Measurements from ENCODE around the gene MEGF6. TPM values are rescaled to one million over a fixed set of nuclear protein-coding genes. Genes with fewer than 3 reads are reported as not detected.

Gene MEGF6
- total RNA-seq, 2 donors from 2014 or later = 83.0 to 103 TPM

- peaks cover 36% of the 10 kb centered on the region for H3K36me3 Mint-ChIP-seq (ENCODE audit: low read depth)
- no peaks in the 10 kb centered on the region for H3K9me3 Mint-ChIP-seq
- no peak overlapping the region for H3K27ac Mint-ChIP-seq
- H3K27me3 Mint-ChIP-seq (ENCODE audit: insufficient read depth) = peaks cover 1% of the 10 kb centered on the region
- Histone ChIP-seq H3K9ac (ENCODE audit: extremely low read depth, low read length, poor library complexity, severe bottlenecking) (no peak overlapping the region), H3K27ac (ENCODE audit: low read depth, low read length) (no peak overlapping the region), H3K27me3 (ENCODE audit: control insufficient read depth, insufficient read depth, low read length, poor library complexity, severe bottlenecking) (no peaks in the 10 kb centered on the region), H3K36me3 (ENCODE audit: control insufficient read depth, insufficient read depth, low read length) (peaks cover 22% of the 10 kb centered on the region), H3K4me1 (ENCODE audit: control insufficient read depth, insufficient read depth, low read length) (peaks cover 13% of the 10 kb centered on the region), H3K4me3 (ENCODE audit: low read length) (no peak overlapping the region), H3K9me3 (ENCODE audit: control insufficient read depth, low read length) (no peaks in the 10 kb centered on the region)
- DNase-seq = no peak
- no peak for TF ChIP-seq CTCF (conservative IDR thresholded peaks at IDR 0.05)
- WGBS, 2 experiments (ENCODE audit: insufficient coverage in 1 of 2, insufficient read length in 1 of 2) = 87 to 97% methylated on average over 10 to 29 of the region's 29 CpGs
- H3K4me3 Mint-ChIP-seq = no peak overlapping the region
- H3K4me1 Mint-ChIP-seq = peaks cover 11% of the 10 kb centered on the region
These were observed 154.1 kb downstream of the MEGF6 start for GRCh38 chr1:3456964-3457909.

DNA sequence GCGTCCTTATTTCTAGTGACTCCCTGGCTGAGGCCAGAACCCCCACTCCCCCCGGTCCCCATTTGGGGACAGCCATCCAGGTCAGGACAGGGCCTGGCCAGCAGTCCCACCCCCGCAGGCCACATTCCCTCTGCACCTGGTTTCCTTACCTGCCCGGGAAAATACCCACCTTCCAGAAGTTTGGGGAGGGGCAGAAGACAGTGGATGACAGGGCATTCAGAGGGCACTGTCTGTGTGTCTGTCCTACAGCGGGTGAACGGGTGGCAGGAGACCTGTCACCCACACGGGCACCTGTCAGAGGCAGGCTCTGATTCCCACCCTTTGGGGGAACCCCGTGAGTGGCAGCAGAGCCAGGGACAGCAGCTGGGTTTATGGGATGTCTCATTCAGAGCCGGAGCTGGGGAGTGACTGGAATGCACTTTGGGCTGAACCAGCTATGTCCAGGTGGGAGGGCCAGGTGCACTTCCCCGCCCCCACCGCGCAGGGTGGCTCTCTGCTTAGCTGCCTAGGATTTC is 154.8 kb downstream of the MEGF6 start:
- H3K36me3 Mint-ChIP-seq (ENCODE audit: low read depth) = peaks cover 33% of the 10 kb centered on the region
- peak overlapping the region; percentile 81 for H3K4me3 Mint-ChIP-seq
- H3K9me3 Mint-ChIP-seq = no peaks in the 10 kb centered on the region
- H3K27ac ChIP-seq (ENCODE audit: low read depth, low read length) = no peak overlapping the region
- H3K36me3 ChIP-seq (ENCODE audit: control insufficient read depth, insufficient read depth, low read length) = peaks cover 19% of the 10 kb centered on the region
- no peaks in the 10 kb centered on the region for H3K27me3 Mint-ChIP-seq (ENCODE audit: insufficient read depth)
- no peaks in the 10 kb centered on the region for H3K9me3 ChIP-seq (ENCODE audit: control insufficient read depth, low read length)
- H3K27ac Mint-ChIP-seq = no peak overlapping the region
- peaks cover 13% of the 10 kb centered on the region for H3K4me1 ChIP-seq (ENCODE audit: control insufficient read depth, insufficient read depth, low read length)
- peaks cover 11% of the 10 kb centered on the region for H3K4me1 Mint-ChIP-seq
- 91 to 93% methylated on average over 11 to 12 of the region's 12 CpGs for WGBS, 2 experiments (ENCODE audit: insufficient coverage in 1 of 2, insufficient read length in 1 of 2)
- no peaks in the 10 kb centered on the region for H3K27me3 ChIP-seq (ENCODE audit: control insufficient read depth, insufficient read depth, low read length, poor library complexity, severe bottlenecking)
- no peak overlapping the region for H3K4me3 ChIP-seq (ENCODE audit: low read length)
- TF ChIP-seq CTCF (conservative IDR thresholded peaks at IDR 0.05) = no peak
- no peak overlapping the region for H3K9ac ChIP-seq (ENCODE audit: extremely low read depth, low read length, poor library complexity, severe bottlenecking)
- DNase-seq = no peak

DNA sequence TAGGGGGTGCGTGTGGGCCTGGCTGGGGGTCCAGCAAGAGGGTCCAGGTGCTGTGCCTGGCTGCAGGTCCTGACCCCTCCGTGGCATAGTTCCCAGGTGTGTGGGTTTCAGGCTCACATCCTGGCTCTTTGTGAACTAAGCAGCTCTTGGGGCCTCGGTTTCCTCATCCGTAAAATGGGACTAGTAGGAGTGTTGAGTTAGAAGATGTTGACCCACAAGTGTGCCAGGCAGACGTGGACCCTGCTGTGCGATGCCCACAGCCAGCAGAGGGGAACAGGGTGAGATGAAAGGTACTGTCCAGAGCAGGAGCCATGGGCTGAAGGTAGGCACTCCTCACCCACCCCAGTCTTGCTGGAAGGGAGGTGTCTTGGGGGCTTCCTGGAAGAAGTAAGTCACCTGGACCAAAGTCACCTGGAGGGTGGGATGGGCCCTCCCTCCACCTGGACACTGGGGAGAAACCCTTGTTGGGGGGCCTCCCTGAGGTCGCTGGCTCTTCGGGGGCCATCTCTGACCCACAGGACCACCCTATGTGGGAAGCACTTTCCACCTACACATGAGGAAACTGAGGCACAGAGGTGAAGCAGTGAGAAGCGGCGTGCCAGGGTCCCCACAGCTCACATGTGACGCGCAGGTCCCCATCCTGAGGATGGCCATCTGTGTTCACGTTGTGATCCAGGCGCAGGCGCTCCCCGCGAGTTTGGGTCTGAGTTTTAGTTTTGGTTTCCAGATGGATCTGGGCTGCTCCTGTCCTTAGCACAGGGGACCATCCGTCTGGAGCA is 155.4 kb downstream of the MEGF6 start:
- Histone ChIP-seq H3K4me1 (ENCODE audit: control insufficient read depth, insufficient read depth, low read length) (peaks cover 13% of the 10 kb centered on the region), H3K9me3 (ENCODE audit: control insufficient read depth, low read length) (no peaks in the 10 kb centered on the region), H3K9ac (ENCODE audit: extremely low read depth, low read length, poor library complexity, severe bottlenecking) (peak overlapping the region; percentile 89), H3K4me3 (ENCODE audit: low read length) (peak overlapping the region; percentile 90), H3K27ac (ENCODE audit: low read depth, low read length) (no peak overlapping the region), H3K27me3 (ENCODE audit: control insufficient read depth, insufficient read depth, low read length, poor library complexity, severe bottlenecking) (no peaks in the 10 kb centered on the region), H3K36me3 (ENCODE audit: control insufficient read depth, insufficient read depth, low read length) (peaks cover 14% of the 10 kb centered on the region)
- no peak for DNase-seq
- no peak for TF ChIP-seq CTCF (conservative IDR thresholded peaks at IDR 0.05)
- Mint-ChIP-seq H3K4me1 (peaks cover 11% of the 10 kb centered on the region), H3K4me3 (peak overlapping the region; percentile 81), H3K9me3 (no peaks in the 10 kb centered on the region), H3K27me3 (ENCODE audit: insufficient read depth) (no peaks in the 10 kb centered on the region), H3K36me3 (ENCODE audit: low read depth) (peaks cover 27% of the 10 kb centered on the region), H3K27ac (peak overlapping the region; percentile 93)
- WGBS, 2 experiments (ENCODE audit: insufficient coverage in 1 of 2, insufficient read length in 1 of 2) = 92 to 96% methylated on average over 12 to 18 of the region's 18 CpGs
